GM18505 (cell line): ENCODE data around the gene SFXN4.
"Not testable (repeated sequence)": the region's sequence is repeated elsewhere in the genome, so short reads cannot be mapped to it uniquely, and the experiment has no call there.

ENCODE experiments used
- ATAC-seq: cut with Tn5 transposase; IDR thresholded peaks from one replicate; pipeline ENCODE4 v1.9.1; 2021; ENCODE audit not compliant: unreplicated experiment
- POLR2A ChIP-seq: IDR thresholded peaks from 4 replicates; pipeline ENCODE4 v1.6.1; 2011; ENCODE audit warnings: borderline replicate concordance; ENCODE audit not compliant: insufficient read depth, insufficient read length; ENCODE audit errors: extremely low read depth

SFXN4 gene

DNA sequence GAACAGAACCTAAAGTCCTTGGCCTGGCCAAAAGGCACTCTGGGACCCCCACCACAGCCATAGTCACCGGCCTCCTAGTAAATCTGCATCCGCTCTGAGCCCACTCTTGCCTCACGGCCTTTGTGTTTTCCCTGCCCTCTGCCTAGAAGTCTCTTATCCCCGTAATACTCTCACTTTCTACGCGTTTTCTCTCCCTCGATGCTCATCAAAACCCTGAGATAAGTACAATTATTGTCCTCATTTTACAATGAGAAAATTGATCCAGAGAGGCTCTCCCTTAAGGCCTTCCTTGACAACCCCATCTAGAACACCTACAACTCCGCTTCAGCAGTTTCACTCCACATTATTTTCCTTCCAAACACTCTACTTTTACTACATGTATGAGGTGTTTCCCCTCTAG lies 1.5 kb upstream of the SFXN4 start:
- TF ChIP-seq POLR2A, result no peak
- ATAC-seq, result no peak

DNA sequence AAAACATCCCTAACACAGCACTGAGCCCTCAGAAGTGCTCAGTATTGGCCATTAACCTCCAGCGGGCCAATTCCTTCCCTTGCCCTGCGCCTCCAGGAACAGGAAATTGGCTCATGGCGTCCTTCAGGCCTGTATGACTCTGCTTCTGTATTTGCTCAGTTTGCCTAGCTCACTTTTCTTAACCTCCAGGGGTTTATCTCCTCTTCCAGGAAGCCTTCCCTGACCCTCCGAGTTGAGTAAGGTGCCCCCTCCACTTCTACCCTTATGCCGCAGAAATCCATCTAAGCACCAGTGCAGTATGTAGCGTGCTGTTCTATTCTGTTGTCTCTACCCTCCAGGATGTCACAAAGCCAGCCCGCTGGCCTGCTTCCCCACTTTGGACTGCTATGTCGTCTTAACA lies 1.1 kb upstream of the SFXN4 start:
- no peak for TF ChIP-seq POLR2A
- ATAC-seq, result no peak

DNA sequence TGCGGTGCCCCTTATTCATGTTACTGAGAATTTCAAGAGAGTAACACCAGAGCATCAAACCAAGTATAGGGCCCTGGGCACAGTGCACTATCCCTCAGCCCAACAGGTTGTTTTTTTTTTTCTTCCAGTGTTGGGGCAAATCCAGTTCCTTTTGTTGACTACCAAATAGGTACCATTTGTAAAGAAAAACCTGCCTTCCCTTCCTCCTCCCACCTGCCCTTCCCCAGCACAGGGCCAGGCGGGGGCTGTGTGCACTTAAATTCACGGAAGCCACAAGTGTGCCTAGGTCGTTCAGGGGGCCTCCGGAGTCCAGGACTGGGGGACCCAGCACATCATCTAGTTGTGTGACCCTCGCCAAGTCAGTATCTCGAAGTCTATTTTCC lies 595 bp upstream of the SFXN4 start:
- TF ChIP-seq POLR2A, result no peak
- no peak for ATAC-seq

DNA sequence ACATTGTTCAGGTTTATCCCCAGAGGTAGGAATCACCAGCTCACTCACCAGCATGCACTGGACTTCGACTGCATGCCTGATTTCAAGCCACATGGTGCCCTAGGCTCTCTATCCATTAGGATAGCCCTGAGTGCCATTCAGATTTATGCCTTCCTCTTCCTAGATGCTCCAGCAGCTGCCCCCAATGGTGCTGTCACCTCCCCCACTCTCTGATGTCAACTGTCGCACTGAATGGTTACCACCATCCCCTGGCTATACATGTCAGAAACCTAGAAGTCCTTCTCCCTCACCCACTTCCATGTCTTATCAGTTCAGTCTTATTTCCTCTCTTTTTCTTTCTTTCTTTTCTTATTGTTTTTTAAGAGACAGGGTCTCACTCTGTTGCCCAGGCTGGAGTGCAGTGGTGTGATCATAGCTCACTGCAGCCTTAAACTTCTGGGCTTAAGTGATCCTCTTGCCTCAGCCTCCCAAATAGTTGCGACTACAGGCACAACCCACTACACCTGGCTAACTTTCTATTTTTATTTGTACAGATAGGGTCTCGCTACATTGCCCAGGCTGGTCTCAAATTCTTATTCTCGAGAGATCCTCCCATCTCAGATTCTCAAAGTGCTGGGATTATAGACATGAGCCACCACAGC lies 2.9 kb downstream of the SFXN4 start:
- TF ChIP-seq POLR2A, result no peak
- no peak for ATAC-seq

DNA sequence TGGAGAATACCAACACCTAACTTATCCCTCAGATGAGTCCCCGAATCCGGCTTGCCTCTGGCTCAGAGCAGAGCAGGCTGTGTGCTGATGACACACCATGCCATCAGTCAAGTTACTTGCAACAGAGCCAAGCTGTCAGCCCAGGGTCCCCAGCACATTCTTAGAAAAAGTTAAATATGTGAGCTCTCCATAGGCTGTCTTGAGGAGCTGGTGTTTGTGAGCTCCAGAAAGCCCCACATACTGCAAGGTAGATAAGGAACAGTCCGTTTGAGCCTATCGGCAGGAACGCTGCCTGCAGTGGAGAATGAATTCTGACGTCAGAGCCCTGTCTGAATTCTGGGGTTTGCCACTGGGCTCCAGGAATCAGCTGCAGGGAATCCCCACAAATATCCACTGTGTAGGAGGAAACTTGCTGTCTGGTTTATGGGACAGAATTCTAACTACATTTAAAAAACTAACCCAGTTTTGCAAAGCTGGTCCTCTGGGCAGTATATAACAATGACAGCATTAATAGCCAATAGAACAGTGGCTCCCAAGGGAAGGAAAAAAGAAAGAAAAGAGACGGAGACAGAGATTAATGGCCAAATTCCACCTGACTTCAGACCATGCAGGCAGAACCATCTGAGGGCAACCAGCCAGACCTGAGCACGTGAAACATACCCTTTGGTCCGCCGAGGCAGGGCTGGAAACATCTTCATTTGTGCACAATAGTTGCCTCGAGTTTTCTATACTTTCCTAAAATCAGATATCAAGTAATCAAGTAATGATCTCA lies 3.6 kb downstream of the SFXN4 start:
- TF ChIP-seq POLR2A, result no peak
- no peak for ATAC-seq

DNA sequence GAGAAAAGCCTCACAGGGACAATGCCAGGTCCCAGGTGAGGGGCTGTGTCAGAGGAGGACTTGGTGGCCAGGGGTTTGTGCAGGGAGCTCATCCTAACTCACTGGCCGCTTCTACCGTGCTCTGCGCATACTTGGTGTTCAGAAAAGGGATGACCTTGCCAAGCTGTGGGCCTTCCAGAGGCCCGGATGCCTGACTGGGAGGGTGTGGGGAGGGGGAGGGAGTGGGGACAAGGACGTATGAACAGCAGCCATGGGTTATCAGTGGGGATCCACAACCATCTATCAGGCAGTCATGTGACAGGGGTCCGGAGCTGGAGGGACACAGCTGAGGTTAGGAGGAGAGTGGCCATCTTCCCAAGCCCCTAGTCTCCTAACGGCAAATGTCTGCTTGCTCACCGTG lies 6.2 kb downstream of the SFXN4 start:
- TF ChIP-seq POLR2A, result no peak
- no peak for ATAC-seq

DNA sequence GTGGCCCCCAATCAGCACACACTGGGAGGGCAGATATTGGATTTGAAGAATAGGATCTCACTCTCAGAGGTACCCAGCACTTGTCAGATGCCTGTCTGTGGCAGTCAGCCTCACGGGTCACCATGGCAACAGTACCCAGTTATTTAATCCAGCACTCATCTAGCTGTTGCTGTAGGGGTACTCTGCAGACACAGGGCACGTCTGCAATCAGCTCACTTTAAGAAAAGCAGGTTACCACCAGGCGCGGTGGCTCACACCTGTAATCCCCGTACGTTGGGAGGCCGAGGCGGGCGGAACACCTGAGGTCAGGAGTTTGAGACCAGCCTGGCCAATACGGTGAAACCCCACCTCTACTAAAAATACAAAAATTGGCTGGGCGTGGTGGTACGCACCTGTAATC lies 11.9 kb downstream of the SFXN4 start:
- no peak for TF ChIP-seq POLR2A

DNA sequence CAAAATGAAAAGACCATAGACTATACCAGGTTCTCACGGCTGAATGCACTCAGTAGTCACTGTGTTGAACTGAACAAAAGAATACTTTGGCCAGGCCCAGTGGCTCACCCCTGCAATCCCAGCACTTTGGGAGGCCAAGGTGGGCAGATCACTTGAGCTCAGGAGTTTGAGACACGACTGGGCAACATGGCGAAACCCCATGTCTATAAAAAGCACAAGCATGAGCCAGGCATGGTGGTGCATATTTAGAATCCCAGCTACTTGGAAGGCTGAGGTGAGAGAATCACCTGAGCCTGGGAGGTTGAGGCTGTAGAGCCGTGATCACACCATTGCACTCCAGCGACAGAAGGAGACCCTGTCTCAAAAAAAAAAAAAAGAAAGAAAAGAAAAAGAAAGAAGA lies 12.5 kb downstream of the SFXN4 start:
- no peak for ATAC-seq
- TF ChIP-seq POLR2A, result no peak

More for the DNA sequence above, 11.9 kb downstream of the SFXN4 start:
- ATAC-seq, result no peak

DNA sequence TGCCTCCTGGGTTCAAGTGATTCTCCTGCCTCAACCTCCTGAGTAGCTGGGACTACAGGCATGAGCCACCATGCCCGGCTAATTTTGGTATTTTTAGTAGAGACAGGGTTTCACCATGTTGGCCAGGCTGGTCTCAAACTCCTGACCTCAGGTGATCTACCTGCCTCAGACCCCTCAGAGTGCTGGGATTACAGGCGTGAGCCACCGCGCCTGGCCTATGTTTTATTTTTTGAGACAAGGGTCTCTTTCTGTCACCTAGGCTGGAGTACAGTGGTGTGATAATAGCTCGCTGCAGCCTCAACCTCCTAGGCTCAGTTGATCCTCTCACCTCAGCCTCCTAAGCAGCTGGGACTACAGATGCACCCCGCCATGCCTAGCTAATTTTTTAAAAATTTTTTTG lies 13.9 kb downstream of the SFXN4 start:
- not testable (repeated sequence) for ATAC-seq

DNA sequence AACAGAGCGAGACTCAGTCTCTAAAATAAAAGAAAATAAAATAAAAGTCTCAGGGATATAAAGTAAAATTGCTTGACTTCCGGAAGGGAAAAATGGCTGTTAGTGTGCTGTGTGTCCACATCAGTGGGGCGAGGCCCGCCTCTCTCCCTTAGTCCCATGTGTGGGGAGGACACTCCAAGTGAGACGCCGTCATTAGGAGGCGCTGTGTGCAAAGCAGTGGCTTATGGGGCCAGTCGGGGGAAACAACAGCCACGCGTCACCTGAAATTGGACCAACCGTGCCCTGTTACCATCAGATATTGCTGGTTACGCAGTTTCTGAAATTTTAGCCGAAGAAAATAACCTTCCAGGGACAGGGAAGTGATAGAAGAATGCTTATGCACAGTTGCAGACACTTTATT lies 15.8 kb downstream of the SFXN4 start:
- TF ChIP-seq POLR2A, result no peak
- no peak for ATAC-seq

DNA sequence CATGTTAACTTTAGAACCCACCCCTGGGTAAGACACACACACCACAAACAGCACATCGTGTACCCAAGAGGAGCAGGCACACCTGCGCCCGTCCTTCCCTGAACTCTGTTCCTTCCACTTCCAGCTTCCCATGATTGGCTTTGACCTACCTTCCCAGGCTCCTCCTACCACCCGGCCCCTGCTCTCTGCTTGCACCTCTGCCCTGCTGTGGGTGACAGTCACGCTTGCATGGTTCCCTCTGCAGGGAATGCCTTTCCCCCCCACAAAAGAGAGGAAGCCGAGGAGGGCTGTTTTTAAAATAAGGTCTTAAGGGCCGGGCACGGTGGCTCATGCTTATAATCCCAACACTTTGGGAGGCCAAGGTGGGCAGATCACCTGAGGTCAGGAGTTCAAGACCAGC lies 16.4 kb downstream of the SFXN4 start:
- no peak for ATAC-seq
- TF ChIP-seq POLR2A, result no peak

DNA sequence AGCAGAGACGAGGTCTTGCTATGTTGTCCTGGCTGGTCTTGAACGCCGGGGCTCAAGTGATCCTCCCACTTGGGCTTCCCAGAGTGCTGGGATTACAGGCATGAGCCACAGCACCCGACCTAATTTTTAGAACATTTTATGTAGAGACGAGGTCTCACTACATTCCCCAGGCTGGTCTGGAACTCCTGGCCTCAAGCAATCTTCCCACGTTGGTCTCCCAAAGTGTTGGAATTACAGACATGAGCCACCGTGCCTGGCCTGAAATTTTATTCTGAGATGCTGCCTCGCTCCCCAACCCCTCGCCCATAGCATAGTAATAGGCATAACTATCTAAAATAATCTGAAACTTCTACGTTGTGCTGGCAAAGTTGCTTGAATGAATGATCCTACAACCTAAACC lies 21.9 kb downstream of the SFXN4 start:
- ATAC-seq, result no peak
- TF ChIP-seq POLR2A, result no peak

DNA sequence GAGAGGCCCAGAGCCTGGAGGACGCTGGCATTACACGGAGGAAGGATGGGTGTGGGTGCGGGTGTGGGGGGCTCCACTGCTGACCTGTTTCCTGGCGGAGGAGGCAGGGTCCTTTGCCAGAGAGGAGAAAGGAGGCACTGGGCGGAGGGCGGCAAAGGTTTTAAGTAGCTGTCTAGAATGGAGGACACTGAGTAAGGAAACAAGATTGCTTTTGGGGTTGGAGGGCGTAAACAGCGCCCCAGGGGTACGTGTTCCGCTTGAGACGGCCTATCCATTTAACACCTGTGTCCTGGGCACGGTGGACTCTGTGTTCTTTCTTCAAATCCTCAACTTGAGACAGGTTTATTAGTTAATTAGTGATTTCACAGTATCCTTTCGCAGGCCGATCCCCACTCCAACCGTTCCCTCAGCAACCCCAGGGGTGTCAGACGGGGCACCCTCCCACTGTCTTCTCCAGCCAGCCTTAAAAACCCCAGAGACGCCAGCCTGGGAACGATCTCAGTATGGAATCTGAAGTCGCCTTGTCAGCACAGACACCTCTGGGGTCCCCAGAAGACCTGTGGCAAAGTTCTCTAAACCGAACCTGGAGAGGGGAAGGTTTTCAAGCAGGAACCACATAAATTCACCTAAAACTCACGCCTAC lies 24.8 kb downstream of the SFXN4 start:
- ATAC-seq, result no peak
- no peak for TF ChIP-seq POLR2A

DNA sequence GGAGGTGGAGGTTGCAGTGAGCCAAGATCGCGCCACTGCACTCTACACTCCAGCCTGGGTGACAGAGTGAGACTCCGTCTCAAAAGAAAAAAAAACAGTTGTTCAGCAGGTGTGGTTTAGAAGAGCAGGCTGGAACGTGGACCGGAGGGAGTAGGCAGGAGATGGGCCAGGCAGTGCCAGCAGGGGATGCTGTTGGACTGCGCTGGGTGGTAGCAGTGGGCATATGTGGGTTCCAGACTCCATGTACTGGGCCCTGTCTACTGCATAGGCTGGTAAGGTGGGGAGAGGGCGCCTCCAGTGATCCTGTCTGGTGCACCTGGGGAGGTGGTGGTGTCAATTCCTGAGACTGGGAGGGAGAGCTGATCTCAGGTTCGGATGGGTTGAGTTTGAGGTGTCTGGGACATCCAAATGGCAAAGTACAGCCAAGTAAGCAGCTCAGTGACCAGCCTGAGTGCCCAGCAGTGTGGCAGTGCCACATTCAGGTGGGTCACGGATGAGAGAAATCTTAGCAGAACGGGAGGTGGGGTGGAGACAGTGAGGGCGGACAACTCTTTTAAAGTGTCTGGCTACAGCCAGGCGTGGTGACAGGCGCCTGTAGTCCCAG lies 25.9 kb downstream of the SFXN4 start:
- no peak for TF ChIP-seq POLR2A
- no peak for ATAC-seq
